ENCODE measurements around the gene POLR1A. TPM values are rescaled to one million over a fixed set of nuclear protein-coding genes. Genes with fewer than 3 reads are reported as not detected.

The POLR1A gene
- total RNA-seq, 2 donors from 2014 or later, result 37.9 to 45.5 TPM

DNA sequence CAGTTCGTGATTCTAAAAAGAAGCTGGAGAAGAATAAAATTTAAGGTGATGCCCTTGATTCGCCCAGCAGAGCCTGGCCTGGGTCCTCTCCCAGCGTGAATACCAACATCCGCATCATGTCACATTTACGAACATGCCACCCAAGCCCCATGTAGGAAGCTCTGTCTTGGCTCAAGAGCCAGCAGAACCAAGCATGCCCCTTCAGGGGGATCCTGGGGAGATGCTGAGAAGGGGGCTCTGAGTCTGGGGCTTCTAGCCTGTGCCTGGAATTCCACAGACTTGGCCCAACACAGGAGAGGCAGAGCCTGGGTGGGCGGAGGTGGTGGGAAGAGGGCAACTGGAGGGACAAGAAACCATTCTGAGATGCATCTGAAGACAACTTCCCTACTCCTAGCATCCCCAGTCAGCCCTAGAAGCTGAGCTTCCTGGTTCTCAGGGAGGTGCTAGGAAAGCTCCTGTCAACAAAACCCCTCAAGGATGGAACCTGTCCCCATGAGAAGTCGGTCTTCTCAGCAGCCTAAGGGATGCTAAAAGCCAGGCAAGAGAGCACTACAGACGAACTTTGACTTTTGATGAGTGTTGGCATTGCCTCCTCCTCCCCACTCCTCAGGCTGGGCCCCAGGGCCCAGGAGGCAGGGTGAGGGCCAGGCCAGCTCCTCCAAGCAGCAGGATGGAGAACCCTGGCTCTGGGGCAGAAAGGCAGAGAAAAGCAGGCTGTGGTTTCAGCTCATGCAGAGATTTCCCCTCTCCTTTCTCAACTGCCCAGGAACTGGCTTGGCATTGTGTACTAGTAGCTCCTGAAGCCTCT lies 57.9 kb downstream of the POLR1A start:
- TF ChIP-seq, protein P1, sequence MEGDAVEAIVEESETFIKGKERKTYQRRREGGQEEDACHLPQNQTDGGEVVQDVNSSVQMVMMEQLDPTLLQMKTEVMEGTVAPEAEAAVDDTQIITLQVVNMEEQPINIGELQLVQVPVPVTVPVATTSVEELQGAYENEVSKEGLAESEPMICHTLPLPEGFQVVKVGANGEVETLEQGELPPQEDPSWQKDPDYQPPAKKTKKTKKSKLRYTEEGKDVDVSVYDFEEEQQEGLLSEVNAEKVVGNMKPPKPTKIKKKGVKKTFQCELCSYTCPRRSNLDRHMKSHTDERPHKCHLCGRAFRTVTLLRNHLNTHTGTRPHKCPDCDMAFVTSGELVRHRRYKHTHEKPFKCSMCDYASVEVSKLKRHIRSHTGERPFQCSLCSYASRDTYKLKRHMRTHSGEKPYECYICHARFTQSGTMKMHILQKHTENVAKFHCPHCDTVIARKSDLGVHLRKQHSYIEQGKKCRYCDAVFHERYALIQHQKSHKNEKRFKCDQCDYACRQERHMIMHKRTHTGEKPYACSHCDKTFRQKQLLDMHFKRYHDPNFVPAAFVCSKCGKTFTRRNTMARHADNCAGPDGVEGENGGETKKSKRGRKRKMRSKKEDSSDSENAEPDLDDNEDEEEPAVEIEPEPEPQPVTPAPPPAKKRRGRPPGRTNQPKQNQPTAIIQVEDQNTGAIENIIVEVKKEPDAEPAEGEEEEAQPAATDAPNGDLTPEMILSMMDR (conservative IDR thresholded peaks at IDR 0.05), result no peak
- Mint-ChIP-seq H3K4me1 (peaks cover 18% of the 10 kb centered on the region), H3K4me3 (no peak overlapping the region), H3K27ac (no peak overlapping the region), H3K9me3 (no peaks in the 10 kb centered on the region), H3K27me3 (ENCODE audit: insufficient read depth) (no peaks in the 10 kb centered on the region), H3K36me3 (ENCODE audit: low read depth) (peaks cover 72% of the 10 kb centered on the region)
- no peaks in the 10 kb centered on the region for H3K9me3 ChIP-seq (ENCODE audit: control insufficient read depth, low read length)
- no peak overlapping the region for H3K4me3 ChIP-seq (ENCODE audit: low read length)
- peak; percentile 30 for DNase-seq
- H3K27ac ChIP-seq (ENCODE audit: low read depth, low read length), result no peak overlapping the region
- H3K9ac ChIP-seq (ENCODE audit: extremely low read depth, low read length, poor library complexity, severe bottlenecking), result no peak overlapping the region
- WGBS, 2 experiments (ENCODE audit: insufficient coverage in 1 of 2, insufficient read length in 1 of 2), result 88 to 92% methylated on average over 6 to 8 of the region's 8 CpGs
- H3K36me3 ChIP-seq (ENCODE audit: control insufficient read depth, insufficient read depth, low read length), result peaks cover 93% of the 10 kb centered on the region
- peaks cover 3% of the 10 kb centered on the region for H3K4me1 ChIP-seq (ENCODE audit: control insufficient read depth, insufficient read depth, low read length)
- no peaks in the 10 kb centered on the region for H3K27me3 ChIP-seq (ENCODE audit: control insufficient read depth, insufficient read depth, low read length, poor library complexity, severe bottlenecking)

GRCh38 chr2:86045541-86045940 lies 60.1 kb downstream of the POLR1A start:
- Histone ChIP-seq H3K4me3 (ENCODE audit: low read length) (no peak overlapping the region), H3K9me3 (ENCODE audit: control insufficient read depth, low read length) (no peaks in the 10 kb centered on the region), H3K4me1 (ENCODE audit: control insufficient read depth, insufficient read depth, low read length) (peaks cover 3% of the 10 kb centered on the region), H3K27me3 (ENCODE audit: control insufficient read depth, insufficient read depth, low read length, poor library complexity, severe bottlenecking) (no peaks in the 10 kb centered on the region), H3K9ac (ENCODE audit: extremely low read depth, low read length, poor library complexity, severe bottlenecking) (no peak overlapping the region), H3K27ac (ENCODE audit: low read depth, low read length) (no peak overlapping the region), H3K36me3 (ENCODE audit: control insufficient read depth, insufficient read depth, low read length) (peaks cover 94% of the 10 kb centered on the region)
- DNase-seq, result peak; percentile 70
- Mint-ChIP-seq H3K27me3 (ENCODE audit: insufficient read depth) (no peaks in the 10 kb centered on the region), H3K9me3 (no peaks in the 10 kb centered on the region), H3K4me1 (peaks cover 18% of the 10 kb centered on the region), H3K27ac (peak overlapping the region; percentile 90), H3K36me3 (ENCODE audit: low read depth) (peaks cover 84% of the 10 kb centered on the region), H3K4me3 (no peak overlapping the region)
- 77 to 81% methylated on average over 6 of the region's 6 CpGs for WGBS, 2 experiments (ENCODE audit: insufficient coverage in 1 of 2, insufficient read length in 1 of 2)
- TF ChIP-seq, protein P1 (conservative IDR thresholded peaks at IDR 0.05), result no peak

GRCh38 chr2:86044614-86045013 lies 61.1 kb downstream of the POLR1A start:
- TF ChIP-seq, protein P1 (conservative IDR thresholded peaks at IDR 0.05), result no peak
- 96 to 97% methylated on average over 4 of the region's 4 CpGs for WGBS, 2 experiments (ENCODE audit: insufficient coverage in 1 of 2, insufficient read length in 1 of 2)
- H3K9me3 Mint-ChIP-seq, result no peaks in the 10 kb centered on the region
- H3K9me3 ChIP-seq (ENCODE audit: control insufficient read depth, low read length), result no peaks in the 10 kb centered on the region
- no peaks in the 10 kb centered on the region for H3K27me3 Mint-ChIP-seq (ENCODE audit: insufficient read depth)
- peaks cover 18% of the 10 kb centered on the region for H3K4me1 Mint-ChIP-seq
- H3K36me3 Mint-ChIP-seq (ENCODE audit: low read depth), result peaks cover 84% of the 10 kb centered on the region
- H3K4me3 ChIP-seq (ENCODE audit: low read length), result no peak overlapping the region
- peak overlapping the region; percentile 90 for H3K27ac Mint-ChIP-seq
- peaks cover 96% of the 10 kb centered on the region for H3K36me3 ChIP-seq (ENCODE audit: control insufficient read depth, insufficient read depth, low read length)
- no peaks in the 10 kb centered on the region for H3K27me3 ChIP-seq (ENCODE audit: control insufficient read depth, insufficient read depth, low read length, poor library complexity, severe bottlenecking)
- H3K4me3 Mint-ChIP-seq, result no peak overlapping the region
- peaks cover 3% of the 10 kb centered on the region for H3K4me1 ChIP-seq (ENCODE audit: control insufficient read depth, insufficient read depth, low read length)
- DNase-seq, result peak; percentile 22
- H3K9ac ChIP-seq (ENCODE audit: extremely low read depth, low read length, poor library complexity, severe bottlenecking), result no peak overlapping the region
- H3K27ac ChIP-seq (ENCODE audit: low read depth, low read length), result no peak overlapping the region

Data from endodermal cell (in vitro differentiated cells).